HG03575 (cell line): Measurements from ENCODE around the gene PRPSAP2.
"Not testable (repeated sequence)": the region's sequence is repeated elsewhere in the genome, so short reads cannot be mapped to it uniquely, and the experiment has no call there.

Experiments
- ATAC-seq: cut with Tn5 transposase; IDR thresholded peaks from one replicate; pipeline ENCODE4 v1.9.1; 2021; ENCODE audit not compliant: unreplicated experiment, insufficient number of reproducible peaks, low FRiP score; ENCODE audit errors: extremely low read depth

PRPSAP2 gene

GRCh38 chr17:18928628-18929125, 70.7 kb downstream of the PRPSAP2 start:
- no peak for ATAC-seq

GRCh38 chr17:18932360-18933055, 74.6 kb downstream of the PRPSAP2 start:
- ATAC-seq, result no peak

- no peak for ATAC-seq
These were observed 75.4 kb downstream of the PRPSAP2 start for GRCh38 chr17:18933102-18934058.

GRCh38 chr17:18937981-18938691, 80.2 kb downstream of the PRPSAP2 start:
- no peak for ATAC-seq

- ATAC-seq, result no peak
These were observed 80.7 kb downstream of the PRPSAP2 start for GRCh38 chr17:18938692-18939023.

- ATAC-seq, result no peak
These were observed 86.7 kb downstream of the PRPSAP2 start for GRCh38 chr17:18944646-18945045.

GRCh38 chr17:18946536-18946935, 88.6 kb downstream of the PRPSAP2 start:
- ATAC-seq, result no peak

- ATAC-seq, result no peak
These were observed 89.9 kb downstream of the PRPSAP2 start for GRCh38 chr17:18947866-18948265.

- ATAC-seq, result no peak
These were observed 90.6 kb downstream of the PRPSAP2 start for GRCh38 chr17:18948476-18949006.

- ATAC-seq, result no peak
These were observed 91.6 kb downstream of the PRPSAP2 start for GRCh38 chr17:18949566-18949965.

GRCh38 chr17:18950346-18950745, 92.4 kb downstream of the PRPSAP2 start:
- ATAC-seq, result no peak

- ATAC-seq, result no peak
These were observed 93.3 kb downstream of the PRPSAP2 start for GRCh38 chr17:18950944-18951905.

- no peak for ATAC-seq
These were observed 94.3 kb downstream of the PRPSAP2 start, which contains the start of gene SLC5A10 for GRCh38 chr17:18951941-18952842. TSS of gene SLC5A10 (plus strand) at chr17:18952165. CDS start at chr17:18952206, 41 bp downstream.

GRCh38 chr17:18953231-18953728, 95.3 kb downstream of the PRPSAP2 start:
- ATAC-seq, result no peak

- ATAC-seq, result no peak
These were observed 96.4 kb downstream of the PRPSAP2 start for GRCh38 chr17:18954321-18954720.

- no peak for ATAC-seq
These were observed 97.1 kb downstream of the PRPSAP2 start for GRCh38 chr17:18955009-18955408.

GRCh38 chr17:18956021-18956420, 98.1 kb downstream of the PRPSAP2 start:
- not testable (repeated sequence) for ATAC-seq
